Osteocyte (in vitro differentiated cells): Measurements from ENCODE around the gene LARP6. TPM values are rescaled to one million over a fixed set of nuclear protein-coding genes. Genes with fewer than 3 reads are reported as not detected.

Experiments used
- DNase-seq: peaks from one replicate; pipeline ENCODE4 v3.0.0; 2021; ENCODE audit warnings: mixed read lengths; ENCODE audit not compliant: unreplicated experiment; ENCODE audit errors: extremely low spot score
- H3K27ac Mint-ChIP-seq: one replicate; pipeline ENCODE4 v1.8.0; 2021; ENCODE audit warnings: mild to moderate bottlenecking, mixed read lengths; ENCODE audit not compliant: unreplicated experiment
- H3K27me3 Mint-ChIP-seq: one replicate; pipeline ENCODE4 v1.8.0; 2021; ENCODE audit warnings: mixed read lengths; ENCODE audit not compliant: unreplicated experiment
- H3K36me3 Mint-ChIP-seq: one replicate; pipeline ENCODE4 v1.8.0; 2021; ENCODE audit warnings: mixed read lengths; ENCODE audit not compliant: unreplicated experiment
- H3K4me1 Mint-ChIP-seq: one replicate; pipeline ENCODE4 v1.8.0; 2021; ENCODE audit warnings: mixed read lengths; ENCODE audit not compliant: unreplicated experiment
- H3K4me3 Mint-ChIP-seq: one replicate; pipeline ENCODE4 v1.8.0; 2021; ENCODE audit warnings: mild to moderate bottlenecking, moderate library complexity, mixed read lengths; ENCODE audit not compliant: unreplicated experiment
- H3K9me3 Mint-ChIP-seq: one replicate; pipeline ENCODE4 v1.8.0; 2021; ENCODE audit warnings: mixed read lengths; ENCODE audit not compliant: unreplicated experiment
- CTCF ChIP-seq: fragments of 200-600 bp; sonication (generic); IDR thresholded peaks from 2 replicates; pipeline ENCODE4 v1.5.0; 2021; ENCODE audit warnings: antibody characterized with exemption, mild to moderate bottlenecking, moderate library complexity
- total RNA-seq: library from RNA; stranded (reverse); gene quantifications from 2 replicates; pipeline ENCODE4 v1.2.1, GENCODE V29; 2021

The LARP6 gene
- total RNA-seq, 1 donor from 2014 or later, result 119 TPM

GRCh38 chr15:70832176-70832575 is 21.8 kb downstream of the LARP6 start:
- Mint-ChIP-seq H3K36me3 (peaks cover 54% of the 10 kb centered on the region), H3K27ac (peak overlapping the region; percentile 95)

GRCh38 chr15:70831094-70831911 is 22.7 kb downstream of the LARP6 start:
- Mint-ChIP-seq H3K4me3 (no peak overlapping the region), H3K9me3 (no peaks in the 10 kb centered on the region), H3K27ac (peak overlapping the region; percentile 52), H3K27me3 (no peaks in the 10 kb centered on the region), H3K4me1 (peaks cover 61% of the 10 kb centered on the region), H3K36me3 (peaks cover 49% of the 10 kb centered on the region)
- no peak for TF ChIP-seq CTCF
- peak; percentile 56 for DNase-seq

More at GRCh38 chr15:70832176-70832575, 21.8 kb downstream of the LARP6 start:
- no peaks in the 10 kb centered on the region for H3K9me3 Mint-ChIP-seq
- no peak overlapping the region for H3K4me3 Mint-ChIP-seq
- no peaks in the 10 kb centered on the region for H3K27me3 Mint-ChIP-seq
- peak; percentile 78 for DNase-seq
- TF ChIP-seq CTCF, result no peak
- H3K4me1 Mint-ChIP-seq, result peaks cover 54% of the 10 kb centered on the region

GRCh38 chr15:70830615-70831014 is 23.3 kb downstream of the LARP6 start:
- no peak for TF ChIP-seq CTCF
- Mint-ChIP-seq H3K4me1 (peaks cover 65% of the 10 kb centered on the region), H3K4me3 (no peak overlapping the region), H3K27ac (no peak overlapping the region), H3K9me3 (no peaks in the 10 kb centered on the region), H3K27me3 (no peaks in the 10 kb centered on the region), H3K36me3 (peaks cover 43% of the 10 kb centered on the region)
- no peak for DNase-seq

GRCh38 chr15:70829371-70830166 is 24.4 kb downstream of the LARP6 start:
- Mint-ChIP-seq H3K4me1 (peaks cover 66% of the 10 kb centered on the region), H3K4me3 (no peak overlapping the region), H3K27me3 (no peaks in the 10 kb centered on the region), H3K36me3 (peaks cover 33% of the 10 kb centered on the region), H3K9me3 (no peaks in the 10 kb centered on the region), H3K27ac (no peak overlapping the region)
- DNase-seq, result peak; percentile 76
- TF ChIP-seq CTCF, result no peak

GRCh38 chr15:70827721-70828120 is 26.2 kb downstream of the LARP6 start:
- DNase-seq, result peak; percentile 54
- Mint-ChIP-seq H3K36me3 (peaks cover 28% of the 10 kb centered on the region), H3K4me3 (no peak overlapping the region), H3K4me1 (peaks cover 55% of the 10 kb centered on the region), H3K27me3 (no peaks in the 10 kb centered on the region), H3K27ac (peak overlapping the region; percentile 75), H3K9me3 (no peaks in the 10 kb centered on the region)
- no peak for TF ChIP-seq CTCF
